GM18507 (cell line): Measurements from ENCODE around the gene RMDN3.

Experiments used
- DNase-seq: peaks from one replicate; pipeline ENCODE4 v3.0.0; 2011; ENCODE audit warnings: low read depth; ENCODE audit not compliant: insufficient read length; ENCODE audit errors: extremely low spot score
- FAIRE-seq: peaks from 2 replicates; lab custom pipeline; 2011; peaks lifted over from hg19 to GRCh38; lab: Jason Lieb, UNC

RMDN3 gene

GRCh38 chr15:40755812-40756208 lies 756 bp upstream of the RMDN3 start:
- DNase-seq (no peak), FAIRE-seq (no peak)

DNA sequence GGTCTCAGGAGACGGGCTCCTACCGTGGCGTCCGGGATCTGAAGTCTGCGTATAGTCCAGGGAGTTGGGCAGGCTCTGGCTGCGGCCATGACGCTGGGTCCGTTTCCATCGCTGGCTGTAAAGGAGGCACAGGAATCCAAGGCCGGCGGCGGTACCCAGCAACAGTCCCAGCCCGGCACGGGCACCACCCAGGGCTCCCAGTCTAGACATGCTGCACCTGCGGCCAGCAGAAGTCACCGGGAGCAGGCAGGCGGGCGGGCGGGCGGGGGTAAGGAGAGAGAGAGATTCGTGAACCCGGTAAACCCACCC lies 526 bp downstream of the RMDN3 start:
- no peak for FAIRE-seq
- no peak for DNase-seq

- FAIRE-seq (no peak), DNase-seq (no peak)
Measured at GRCh38 chr15:40751745-40752144, 3.3 kb downstream of the RMDN3 start.

DNA sequence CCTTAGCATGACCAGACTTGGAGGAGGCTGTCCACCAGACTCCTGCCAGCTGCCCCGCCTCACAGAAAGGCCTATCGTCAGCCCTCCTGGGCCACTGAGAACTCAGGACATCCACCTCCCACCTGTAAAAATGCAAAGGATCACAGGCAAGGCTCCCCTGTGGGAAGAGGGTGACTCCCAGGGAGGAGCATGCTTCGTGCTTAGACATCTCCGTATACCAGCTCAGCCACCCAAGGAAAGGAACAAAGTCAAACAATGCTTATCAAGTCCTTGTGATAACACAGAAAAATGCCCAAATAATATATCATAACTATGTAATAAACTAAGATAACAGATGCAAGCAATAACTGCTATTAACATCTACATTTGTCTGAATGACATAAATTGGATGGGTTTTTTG lies 4.2 kb downstream of the RMDN3 start:
- FAIRE-seq = no peak
- DNase-seq = no peak

GRCh38 chr15:40749151-40749630 lies 5.9 kb downstream of the RMDN3 start:
- FAIRE-seq = no peak
- no peak for DNase-seq

- DNase-seq = no peak
- no peak for FAIRE-seq
Measured at GRCh38 chr15:40747685-40748631, 7.1 kb downstream of the RMDN3 start.

GRCh38 chr15:40746916-40747418 lies 8.1 kb downstream of the RMDN3 start:
- DNase-seq (no peak), FAIRE-seq (no peak)

GRCh38 chr15:40744815-40745152 lies 10.3 kb downstream of the RMDN3 start:
- DNase-seq (no peak), FAIRE-seq (no peak)

- FAIRE-seq (peak; percentile 48), DNase-seq (no peak)
Measured at GRCh38 chr15:40743921-40744814, 10.9 kb downstream of the RMDN3 start.

DNA sequence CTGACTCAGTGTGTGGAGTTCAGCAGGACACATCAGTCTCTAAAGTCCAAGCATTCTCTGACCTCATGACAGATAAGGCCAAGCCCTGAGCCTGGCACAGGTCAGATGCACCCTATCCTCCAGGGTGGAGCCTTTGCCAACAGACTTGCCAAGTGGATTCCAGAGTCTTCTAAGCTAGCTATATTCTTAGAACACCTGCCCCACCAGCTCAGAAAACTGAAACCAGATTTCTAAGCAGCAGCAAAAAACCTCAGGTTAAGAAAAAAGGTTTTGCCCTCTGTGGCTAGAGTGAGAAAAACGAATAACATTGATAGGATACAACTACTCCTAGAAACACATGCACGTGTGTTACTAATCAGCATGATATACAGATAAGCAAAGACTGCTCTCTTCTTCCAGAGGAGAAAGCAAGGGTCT lies 11.6 kb downstream of the RMDN3 start:
- DNase-seq (no peak), FAIRE-seq (no peak)

DNA sequence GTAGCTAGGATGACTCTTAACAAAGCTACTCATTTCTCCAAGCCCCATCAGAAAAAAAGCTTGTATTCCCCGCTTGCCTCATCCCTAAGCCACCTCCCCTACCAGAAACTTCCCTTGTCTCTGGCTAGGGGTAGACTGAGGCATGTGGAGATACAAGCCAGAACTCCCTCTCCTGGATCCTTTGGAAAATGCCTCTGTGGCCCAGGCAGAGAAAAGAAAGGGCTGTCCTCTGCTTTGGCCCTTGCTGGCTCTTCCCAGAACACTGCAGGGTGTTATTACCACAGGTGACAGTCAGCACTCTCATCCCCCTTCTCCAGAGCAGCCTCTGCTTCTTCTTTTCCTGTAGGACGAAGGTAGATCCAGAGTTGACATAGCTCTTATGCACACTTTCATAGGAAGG lies 15.2 kb downstream of the RMDN3 start:
- FAIRE-seq (no peak), DNase-seq (no peak)

DNA sequence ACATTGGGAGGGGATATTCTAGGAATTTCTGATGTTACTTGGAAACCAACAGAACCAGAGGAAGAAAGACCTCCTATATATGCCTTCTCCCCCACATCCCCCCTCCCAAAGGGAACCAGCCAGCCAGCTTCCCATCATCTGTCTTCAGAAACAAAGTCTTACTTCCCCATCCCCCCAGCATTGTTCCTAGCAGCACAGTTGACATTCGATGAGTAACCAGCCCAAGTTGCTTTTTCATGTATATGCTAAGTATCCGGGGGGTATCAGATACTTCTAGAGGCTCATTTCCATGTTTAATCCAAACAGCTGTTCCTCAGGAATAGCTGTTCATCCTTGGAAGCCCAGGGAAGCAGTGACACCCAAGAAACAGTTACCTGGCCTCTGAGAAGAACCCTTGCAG lies 16.0 kb downstream of the RMDN3 start:
- DNase-seq (no peak), FAIRE-seq (no peak)

DNA sequence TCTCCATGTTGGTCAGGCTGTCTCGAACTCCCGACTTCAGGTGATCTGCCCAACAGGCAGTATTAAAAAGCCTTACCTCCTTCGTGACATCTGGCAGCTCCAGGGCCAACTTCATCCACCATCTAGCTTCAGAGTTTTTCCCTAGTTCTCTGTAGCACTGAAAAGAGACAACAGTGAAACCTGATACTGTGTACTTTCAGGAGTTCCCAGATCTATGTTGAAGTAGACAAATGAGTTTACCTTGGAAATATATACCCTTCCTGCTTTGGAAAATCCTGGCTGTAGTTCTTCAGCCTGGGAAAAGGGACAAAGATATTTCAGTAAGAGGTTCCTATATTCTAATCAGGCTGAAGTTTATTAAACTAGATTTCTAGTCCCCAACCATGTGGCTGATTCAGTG lies 18.0 kb downstream of the RMDN3 start:
- no peak for DNase-seq
- FAIRE-seq = no peak

DNA sequence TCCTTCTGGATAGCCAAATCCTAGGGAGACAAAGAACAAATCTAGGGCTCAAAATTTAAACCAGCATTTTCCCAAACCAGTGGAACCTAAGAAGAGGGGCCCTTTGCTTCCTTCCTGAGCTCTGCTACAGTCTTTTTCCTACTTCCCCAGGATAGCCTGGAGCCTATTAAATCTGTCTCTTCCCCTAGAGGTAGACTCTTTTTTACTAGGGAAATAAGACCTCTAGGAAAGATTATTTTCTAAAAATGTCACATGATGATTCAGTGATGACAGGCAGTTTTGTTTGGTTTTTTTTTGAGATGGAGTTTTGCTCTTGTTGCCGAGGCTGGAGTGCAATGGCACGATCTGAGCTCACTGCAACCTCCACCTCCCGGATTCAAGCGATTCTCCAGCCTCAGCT lies 18.5 kb downstream of the RMDN3 start:
- no peak for DNase-seq

GRCh38 chr15:40731034-40731433 lies 24.0 kb downstream of the RMDN3 start:
- DNase-seq (no peak), FAIRE-seq (no peak)

More for the DNA sequence above, 18.5 kb downstream of the RMDN3 start:
- no peak for FAIRE-seq

- DNase-seq (no peak), FAIRE-seq (no peak)
Measured at GRCh38 chr15:40723919-40724318, 31.1 kb downstream of the RMDN3 start.

GRCh38 chr15:40722934-40723333 lies 32.1 kb downstream of the RMDN3 start:
- no peak for FAIRE-seq

DNA sequence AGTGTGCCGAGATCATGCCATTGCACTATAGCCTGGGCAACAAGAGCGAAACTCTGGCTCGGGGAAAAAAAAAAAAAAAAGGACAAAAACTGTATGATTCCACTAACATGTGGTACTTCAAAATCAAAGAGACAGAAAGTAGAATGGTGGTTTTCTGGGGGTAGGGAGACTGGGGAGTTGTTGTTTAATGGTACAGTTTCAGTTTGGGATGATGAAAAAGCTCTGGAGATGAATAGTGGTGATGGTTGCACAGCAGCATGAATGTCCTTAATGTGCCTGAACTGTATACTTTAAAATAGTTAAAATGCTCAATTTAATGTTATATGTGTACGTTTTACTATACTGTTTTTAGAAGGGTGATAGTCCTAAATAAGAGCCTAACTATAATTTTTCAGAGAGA lies 32.7 kb downstream of the RMDN3 start:
- no peak for DNase-seq

More at GRCh38 chr15:40722934-40723333, 32.1 kb downstream of the RMDN3 start:
- no peak for DNase-seq

DNA sequence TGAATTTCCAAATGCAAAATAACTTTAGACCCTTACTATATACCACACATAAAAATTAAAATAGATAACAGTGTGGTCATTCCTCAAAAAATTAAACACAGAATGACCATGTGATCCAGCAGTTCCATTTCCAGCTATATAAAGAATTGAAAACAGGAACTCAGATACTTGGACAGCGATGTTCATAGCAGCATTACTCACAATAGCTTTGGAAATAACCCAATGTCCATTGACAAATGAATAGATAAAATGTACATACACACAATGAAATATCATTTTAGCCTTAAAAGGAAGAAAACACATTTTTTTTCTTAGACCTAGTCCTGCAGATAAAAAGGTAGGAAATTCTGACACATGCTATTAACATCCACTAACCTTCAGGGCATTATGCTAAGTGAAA lies 33.4 kb downstream of the RMDN3 start:
- FAIRE-seq = no peak
- no peak for DNase-seq

More for the DNA sequence above, 32.7 kb downstream of the RMDN3 start:
- FAIRE-seq = no peak

- DNase-seq = no peak
Measured at GRCh38 chr15:40716165-40716564, 38.9 kb downstream of the RMDN3 start.

More at GRCh38 chr15:40716165-40716564, 38.9 kb downstream of the RMDN3 start:
- no peak for FAIRE-seq
